Measurements from ENCODE around the gene FNIP2. TPM values are rescaled to one million over a fixed set of nuclear protein-coding genes. Genes with fewer than 3 reads are reported as not detected.

Gene FNIP2
- total and polyA plus RNA-seq, 4 donors = 8.8 to 88.7 (median 23.5) TPM

GRCh38 chr4:158857951-158858350 lies 89.1 kb downstream of the FNIP2 start:
- H3K4me1 ChIP-seq (ENCODE audit: control insufficient read depth in 4 of 4, insufficient read depth in 4 of 4, low read length in 3 of 4) = peaks cover 0 to 6% (median under 1%) of the 10 kb centered on the region in 4 donors
- TF ChIP-seq, protein P1, sequence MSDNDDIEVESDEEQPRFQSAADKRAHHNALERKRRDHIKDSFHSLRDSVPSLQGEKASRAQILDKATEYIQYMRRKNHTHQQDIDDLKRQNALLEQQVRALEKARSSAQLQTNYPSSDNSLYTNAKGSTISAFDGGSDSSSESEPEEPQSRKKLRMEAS (IDR thresholded peaks at IDR 0.05) = no peak
- TF ChIP-seq TAF1 (conservative IDR thresholded peaks at IDR 0.05) (no peak), SP1 (IDR thresholded peaks at IDR 0.05) (no peak), HNF4A (conservative IDR thresholded peaks at IDR 0.05) (no peak), ATF3 (IDR thresholded peaks at IDR 0.05) (no peak), CTCF (IDR thresholded peaks at IDR 0.05; ENCODE audit: low read depth, low read length, missing input control) (no peak), YY1 (IDR thresholded peaks at IDR 0.05) (no peak), FOXA1 (IDR thresholded peaks at IDR 0.05) (no peak), EGR1 (IDR thresholded peaks at IDR 0.05; ENCODE audit: low read depth in 2 of 2) (no peak), HNF4G (IDR thresholded peaks at IDR 0.05) (no peak), RXRA (IDR thresholded peaks at IDR 0.05) (no peak), ZBTB33 (IDR thresholded peaks at IDR 0.05) (no peak), JUND (IDR thresholded peaks at IDR 0.05) (no peak)
- no peak overlapping the region for H3K9ac ChIP-seq (ENCODE audit: low read depth in 1 of 2, low read length in 2 of 2)
- no peak for DNase-seq (ENCODE audit: low spot score)
- H3K36me3 ChIP-seq (ENCODE audit: control insufficient read depth in 4 of 4, insufficient read depth in 3 of 4, low read depth in 1 of 4, low read length in 3 of 4) = peaks cover 6 to 43% (median 23%) of the 10 kb centered on the region in 4 donors
- no peaks in the 10 kb centered on the region for H3K27me3 ChIP-seq (ENCODE audit: control insufficient read depth in 4 of 4, insufficient read depth in 4 of 4, low read length in 3 of 4)
- no peaks in the 10 kb centered on the region for H3K9me3 ChIP-seq (ENCODE audit: control insufficient read depth in 4 of 4, low read length in 3 of 4)
- H3K4me3 ChIP-seq (ENCODE audit: low read depth in 1 of 3, low read length in 3 of 3) = no peak overlapping the region
- no peak overlapping the region for H3K27ac ChIP-seq (ENCODE audit: low read depth in 1 of 2, low read length in 2 of 2)
- WGBS = 94% methylated on average over 1 of the region's 1 CpG

DNA sequence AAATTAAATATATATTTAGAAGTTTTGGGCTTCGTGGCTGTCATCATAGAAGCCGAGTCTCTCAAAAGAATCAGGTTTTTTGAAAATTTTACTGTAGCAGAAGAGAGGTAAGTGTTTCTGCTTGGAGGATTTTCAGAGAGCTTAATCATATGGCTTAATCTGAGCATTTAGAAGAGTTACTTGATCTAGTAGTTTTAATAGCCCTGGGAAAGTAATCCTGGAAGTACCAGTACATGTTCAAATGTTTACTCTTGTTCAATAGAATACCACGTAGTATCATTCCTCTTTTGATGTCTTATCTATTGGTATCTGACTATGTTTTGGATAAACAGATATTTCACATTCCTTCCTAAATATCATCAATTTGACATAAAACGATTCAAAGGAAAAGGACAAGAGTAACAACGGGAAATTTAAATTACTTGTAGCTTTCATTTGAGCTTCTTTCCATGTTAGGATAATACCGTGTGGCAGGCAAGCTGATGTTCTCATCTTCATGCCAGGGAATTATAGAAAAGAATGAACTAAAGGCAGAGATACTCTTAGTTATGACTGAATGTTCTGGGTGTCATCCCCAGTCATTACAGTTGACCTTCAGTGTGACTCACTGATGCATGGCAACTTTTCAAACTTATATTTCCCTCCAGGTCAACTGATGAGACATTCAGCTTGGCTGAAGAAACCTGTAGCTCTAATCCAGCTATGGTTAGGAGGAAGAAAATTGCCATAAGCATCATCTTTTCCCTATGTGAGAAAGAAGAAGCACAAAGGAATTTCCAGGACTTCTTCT lies 89.8 kb downstream of the FNIP2 start:
- Histone ChIP-seq H3K4me3 (ENCODE audit: low read depth in 1 of 3, low read length in 3 of 3) (no peak overlapping the region), H3K4me1 (ENCODE audit: control insufficient read depth in 4 of 4, insufficient read depth in 4 of 4, low read length in 3 of 4) (peaks cover 0 to 6% (median under 1%) of the 10 kb centered on the region in 4 donors), H3K27me3 (ENCODE audit: control insufficient read depth in 4 of 4, insufficient read depth in 4 of 4, low read length in 3 of 4) (no peaks in the 10 kb centered on the region), H3K9ac (ENCODE audit: low read depth in 1 of 2, low read length in 2 of 2) (no peak overlapping the region), H3K27ac (ENCODE audit: low read depth in 1 of 2, low read length in 2 of 2) (no peak overlapping the region), H3K9me3 (ENCODE audit: control insufficient read depth in 4 of 4, low read length in 3 of 4) (no peaks in the 10 kb centered on the region), H3K36me3 (ENCODE audit: control insufficient read depth in 4 of 4, insufficient read depth in 3 of 4, low read depth in 1 of 4, low read length in 3 of 4) (peaks cover 6 to 48% (median 25%) of the 10 kb centered on the region in 4 donors)
- DNase-seq (ENCODE audit: low spot score) = no peak
- 78% methylated on average over 6 of the region's 6 CpGs for WGBS
- TF ChIP-seq RAD21 (IDR thresholded peaks at IDR 0.05) (no peak), TAF1 (conservative IDR thresholded peaks at IDR 0.05) (no peak), GABPA (IDR thresholded peaks at IDR 0.05 in 1 of 2, conservative IDR thresholded peaks at IDR 0.05 in 1 of 2) (no peak), SP1 (IDR thresholded peaks at IDR 0.05) (no peak), HNF4A (conservative IDR thresholded peaks at IDR 0.05) (no peak), NR2F2 (IDR thresholded peaks at IDR 0.05) (no peak), FOXA1 (IDR thresholded peaks at IDR 0.05) (no peak), ZBTB33 (IDR thresholded peaks at IDR 0.05) (no peak), JUND (IDR thresholded peaks at IDR 0.05) (no peak), HNF4G (IDR thresholded peaks at IDR 0.05) (no peak), EGR1 (IDR thresholded peaks at IDR 0.05; ENCODE audit: low read depth in 2 of 2) (no peak), ATF3 (IDR thresholded peaks at IDR 0.05) (no peak), YY1 (IDR thresholded peaks at IDR 0.05) (no peak), FOXA2 (IDR thresholded peaks at IDR 0.05) (no peak), RXRA (IDR thresholded peaks at IDR 0.05) (no peak), CTCF (IDR thresholded peaks at IDR 0.05; ENCODE audit: low read depth, low read length, missing input control) (no peak)
- TF ChIP-seq, protein P1 (IDR thresholded peaks at IDR 0.05) = no peak

Measured in liver (tissue), 9 donors.